ENCODE data around the gene HSD17B8.

DNA sequence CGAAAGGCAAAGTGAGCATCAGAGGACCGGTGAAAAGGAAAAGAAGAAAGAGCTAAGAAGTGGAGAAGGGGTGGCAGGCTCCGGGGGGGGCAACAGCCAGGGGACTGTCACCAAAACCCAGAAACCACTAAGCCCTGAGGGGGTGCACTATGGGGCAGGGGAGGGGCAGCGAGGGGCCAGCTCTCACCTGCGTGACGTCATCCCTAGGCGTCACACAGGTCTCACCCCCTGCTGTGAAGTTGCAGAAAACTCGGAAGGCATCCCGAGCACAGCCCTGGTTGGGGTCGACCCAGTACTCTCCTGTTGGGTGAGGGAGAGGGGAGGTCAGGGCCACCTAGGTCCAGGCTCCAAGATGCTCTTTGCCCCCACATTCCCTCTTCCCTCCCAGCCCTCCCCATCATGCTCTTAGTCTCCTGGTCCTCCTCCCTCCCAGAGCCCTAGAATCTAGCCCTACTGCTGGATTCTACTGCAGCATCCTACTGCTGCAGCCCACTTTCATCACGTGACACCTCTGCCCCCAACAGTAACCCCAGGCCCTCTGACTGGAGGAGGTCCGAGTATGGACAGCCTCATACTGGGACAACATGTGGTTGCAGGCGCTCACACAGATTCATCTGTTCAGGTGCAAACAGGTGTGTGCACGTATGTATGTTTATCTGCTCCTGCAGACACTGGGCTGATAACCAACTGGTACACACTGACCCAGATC lies 39.6 kb upstream of the HSD17B8 start:
- TF ChIP-seq POLR2A (IDR thresholded peaks at IDR 0.05), result no peak
- TF ChIP-seq, protein P1, sequence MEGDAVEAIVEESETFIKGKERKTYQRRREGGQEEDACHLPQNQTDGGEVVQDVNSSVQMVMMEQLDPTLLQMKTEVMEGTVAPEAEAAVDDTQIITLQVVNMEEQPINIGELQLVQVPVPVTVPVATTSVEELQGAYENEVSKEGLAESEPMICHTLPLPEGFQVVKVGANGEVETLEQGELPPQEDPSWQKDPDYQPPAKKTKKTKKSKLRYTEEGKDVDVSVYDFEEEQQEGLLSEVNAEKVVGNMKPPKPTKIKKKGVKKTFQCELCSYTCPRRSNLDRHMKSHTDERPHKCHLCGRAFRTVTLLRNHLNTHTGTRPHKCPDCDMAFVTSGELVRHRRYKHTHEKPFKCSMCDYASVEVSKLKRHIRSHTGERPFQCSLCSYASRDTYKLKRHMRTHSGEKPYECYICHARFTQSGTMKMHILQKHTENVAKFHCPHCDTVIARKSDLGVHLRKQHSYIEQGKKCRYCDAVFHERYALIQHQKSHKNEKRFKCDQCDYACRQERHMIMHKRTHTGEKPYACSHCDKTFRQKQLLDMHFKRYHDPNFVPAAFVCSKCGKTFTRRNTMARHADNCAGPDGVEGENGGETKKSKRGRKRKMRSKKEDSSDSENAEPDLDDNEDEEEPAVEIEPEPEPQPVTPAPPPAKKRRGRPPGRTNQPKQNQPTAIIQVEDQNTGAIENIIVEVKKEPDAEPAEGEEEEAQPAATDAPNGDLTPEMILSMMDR (IDR thresholded peaks at IDR 0.05), result no peak
